Measurements from ENCODE around the gene UNG. TPM values are rescaled to one million over a fixed set of nuclear protein-coding genes. Genes with fewer than 3 reads are reported as not detected.

Gene UNG
- total and polyA plus RNA-seq, 9 of the 15 experiments (the other 6 are each of a cell fraction or from before 2014, with no cell fraction given), result 8.4 to 59.8 (median 41.0) TPM

DNA sequence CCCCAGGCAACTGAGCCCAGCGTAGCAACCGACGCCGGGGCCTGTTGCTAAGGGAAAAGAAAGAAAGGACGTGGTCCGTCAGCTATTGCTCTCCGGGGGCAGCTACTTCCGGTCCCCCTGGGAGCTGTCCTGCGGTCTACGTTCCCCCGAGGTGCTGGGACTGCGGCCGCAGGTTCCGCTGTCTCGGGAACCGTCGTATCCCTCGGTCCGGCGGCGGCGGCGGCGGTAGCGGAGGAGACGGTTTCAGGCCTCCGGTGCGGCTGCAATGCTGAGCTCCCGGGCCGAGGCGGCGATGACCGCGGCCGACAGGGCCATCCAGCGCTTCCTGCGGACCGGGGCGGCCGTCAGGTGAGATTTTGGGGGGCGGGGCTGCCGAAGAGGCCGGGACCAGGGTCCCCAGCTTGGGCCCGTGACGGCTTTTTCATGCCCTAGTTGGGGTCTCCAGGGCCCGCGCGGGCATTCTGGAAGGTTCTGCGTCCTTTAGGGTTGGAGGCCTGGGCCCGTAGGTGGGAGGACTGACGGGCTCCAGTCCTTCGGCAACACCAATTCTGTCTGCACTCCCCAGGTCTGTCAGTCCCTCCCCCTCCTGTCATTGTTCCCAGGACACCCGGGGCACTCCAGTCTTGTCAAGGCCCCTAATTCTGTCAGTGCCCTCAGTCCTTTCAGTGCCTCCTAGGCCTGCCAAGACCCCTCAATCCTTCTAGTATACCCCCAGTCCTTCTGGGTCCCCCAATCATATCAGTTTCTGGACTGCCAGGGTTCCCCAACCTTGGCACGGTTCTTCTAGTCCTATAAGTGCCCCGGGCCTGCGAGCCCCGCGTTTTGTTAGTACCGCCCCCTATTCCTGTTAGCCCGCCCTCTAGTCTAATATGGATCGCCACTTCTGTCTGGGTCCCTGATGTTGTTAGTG lies 44.7 kb upstream of the UNG start, which contains the start of gene USP30 (continued):
- no peak for TF ChIP-seq PRDM10 (IDR thresholded peaks at IDR 0.05; ENCODE audit: partially characterized antibody)
- no peak for TF ChIP-seq E2F6 (IDR thresholded peaks at IDR 0.05; ENCODE audit: borderline replicate concordance in 1 of 2, extremely low read depth in 1 of 2, insufficient read depth in 1 of 2, insufficient read length in 1 of 2, low read depth in 1 of 2, low read length in 1 of 2, poor library complexity in 1 of 2, severe bottlenecking in 1 of 2)
- TF ChIP-seq TAF1 (IDR thresholded peaks at IDR 0.05; ENCODE audit: control insufficient read depth, extremely low read depth, insufficient read depth, low read length, severe bottlenecking), result peak; percentile 84
- TF ChIP-seq MBD2 (IDR thresholded peaks at IDR 0.05; ENCODE audit: borderline replicate concordance, low read depth), result peak; percentile 45; the same call in 1 of the 2 replicates
- no peak for TF ChIP-seq LARP7 (IDR thresholded peaks at IDR 0.05)
- TF ChIP-seq USF2 (CRISPR knock-in tag; IDR thresholded peaks at IDR 0.05), result no peak
- no peak for TF ChIP-seq ZNF143 (CRISPR knock-in tag; IDR thresholded peaks at IDR 0.05)
- TF ChIP-seq ZNF445 (CRISPR knock-in tag; IDR thresholded peaks at IDR 0.05; ENCODE audit: low read depth), result no peak
- TF ChIP-seq ZNF583 (CRISPR knock-in tag; IDR thresholded peaks at IDR 0.05), result no peak
- no peak for TF ChIP-seq ZNF780A (CRISPR knock-in tag; IDR thresholded peaks at IDR 0.05)
- TF ChIP-seq, protein P1, sequence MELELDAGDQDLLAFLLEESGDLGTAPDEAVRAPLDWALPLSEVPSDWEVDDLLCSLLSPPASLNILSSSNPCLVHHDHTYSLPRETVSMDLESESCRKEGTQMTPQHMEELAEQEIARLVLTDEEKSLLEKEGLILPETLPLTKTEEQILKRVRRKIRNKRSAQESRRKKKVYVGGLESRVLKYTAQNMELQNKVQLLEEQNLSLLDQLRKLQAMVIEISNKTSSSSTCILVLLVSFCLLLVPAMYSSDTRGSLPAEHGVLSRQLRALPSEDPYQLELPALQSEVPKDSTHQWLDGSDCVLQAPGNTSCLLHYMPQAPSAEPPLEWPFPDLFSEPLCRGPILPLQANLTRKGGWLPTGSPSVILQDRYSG (tag; conservative IDR thresholded peaks at IDR 0.05; ENCODE audit: low read depth), result no peak; the same call in 1 of the 2 replicates
- TF ChIP-seq CGGBP1 (CRISPR knock-in tag; IDR thresholded peaks at IDR 0.05), result peak; percentile 96; the same call in 1 of the 2 replicates
- TF ChIP-seq ZC3H8 (IDR thresholded peaks at IDR 0.05), result no peak
- peak; percentile 90 for TF ChIP-seq MXI1 (IDR thresholded peaks at IDR 0.05; ENCODE audit: low read depth, low read length)
- no peak for TF ChIP-seq CHD1 (IDR thresholded peaks at IDR 0.05; ENCODE audit: low read length)
- TF ChIP-seq E2F1 (CRISPR knock-in tag; IDR thresholded peaks at IDR 0.05), result 0 out of 2 replicates have a peak, but pooled peaks have one; percentile 49
- TF ChIP-seq PTBP1 (IDR thresholded peaks at IDR 0.05; ENCODE audit: low read depth, low read length), result no peak
- TF ChIP-seq GTF2A2 (tag; IDR thresholded peaks at IDR 0.05), result 0 out of 2 replicates have a peak, but pooled peaks have one; percentile 61

Measured in K562 (cell line).